KOPT-K1 (cell line): Measurements from ENCODE around the gene COX10.
A peak's percentile ranks its signal among the peaks of the same experiment; 100 is the strongest.
"Not testable (repeated sequence)": the region's sequence is repeated elsewhere in the genome, so short reads cannot be mapped to it uniquely, and the experiment has no call there.

Experiments
- H3K27ac ChIP-seq: fragments of 200-600 bp; sonication (generic); 2 replicates; pipeline ENCODE4 v1.5.1; 2016; ENCODE audit warnings: antibody characterized with exemption, mild to moderate bottlenecking, low read depth, low read length; ENCODE audit not compliant: poor library complexity, severe bottlenecking
- H3K36me3 ChIP-seq: fragments of 200-600 bp; sonication (generic); 2 replicates; pipeline ENCODE4 v1.5.1; 2017; ENCODE audit warnings: antibody characterized with exemption, mild to moderate bottlenecking, low read length, moderate library complexity; ENCODE audit not compliant: insufficient read depth
- H3K9me3 ChIP-seq: fragments of 200-600 bp; sonication (generic); 2 replicates; pipeline ENCODE4 v1.5.1; 2017; ENCODE audit warnings: antibody characterized with exemption, low read length, mild to moderate bottlenecking; ENCODE audit not compliant: insufficient read depth, poor library complexity, severe bottlenecking

COX10 gene

DNA sequence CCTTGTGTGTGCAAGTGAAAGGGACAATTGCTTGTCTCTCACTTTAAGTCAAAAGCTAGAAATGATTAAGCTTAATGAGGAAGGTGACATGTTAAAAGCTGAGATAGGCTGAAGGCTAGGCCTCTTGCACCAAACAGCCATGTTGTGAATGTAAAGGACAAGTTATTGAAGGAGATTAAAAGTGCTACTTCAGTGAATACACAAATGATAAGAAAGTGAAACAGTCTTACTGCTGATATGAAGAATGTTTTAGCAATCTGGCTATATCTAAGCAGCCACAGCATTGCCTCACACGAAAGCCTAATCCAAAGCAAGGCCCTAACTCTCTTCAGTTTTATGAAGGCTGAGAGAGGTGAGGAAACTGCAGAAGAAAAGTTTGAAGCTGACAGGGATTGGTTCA lies 96.3 kb downstream of the COX10 start:
- peaks cover 16% of the 10 kb centered on the region for H3K36me3 ChIP-seq
- H3K27ac ChIP-seq, result no peak overlapping the region
- H3K9me3 ChIP-seq, result peaks cover 23% of the 10 kb centered on the region

- H3K36me3 ChIP-seq, H3K27ac ChIP-seq: not testable (repeated sequence)
- peaks cover 23% of the 10 kb centered on the region for H3K9me3 ChIP-seq
Measured at GRCh38 chr17:14167831-14168230, 98.5 kb downstream of the COX10 start.

DNA sequence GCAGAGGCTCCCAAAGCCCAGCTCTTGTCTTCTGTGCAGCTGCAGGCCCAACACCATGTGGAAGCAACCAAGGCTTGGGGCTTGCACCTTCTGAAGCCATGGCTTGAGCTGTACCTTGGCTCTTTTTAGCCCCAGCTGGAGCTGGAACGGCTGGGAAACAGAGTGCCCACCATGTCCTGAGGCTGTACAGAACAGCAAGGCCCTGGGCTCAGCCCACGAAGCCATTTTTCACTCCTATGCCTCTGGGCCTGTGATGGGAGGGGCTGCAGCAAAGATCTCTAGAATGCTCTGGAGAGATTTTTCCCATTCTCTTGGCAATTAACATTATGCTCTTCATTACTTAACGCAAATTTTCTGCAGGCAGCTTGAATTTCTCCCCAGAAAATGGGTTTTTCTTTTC lies 99.3 kb downstream of the COX10 start:
- Histone ChIP-seq H3K36me3 (no peaks in the 10 kb centered on the region; the same call in 1 of the 2 replicates), H3K9me3 (peaks cover 23% of the 10 kb centered on the region), H3K27ac (no peak overlapping the region)

- no peaks in the 10 kb centered on the region; the same call in 1 of the 2 replicates for H3K36me3 ChIP-seq
- H3K27ac ChIP-seq, result no peak overlapping the region
- H3K9me3 ChIP-seq, result peaks cover 23% of the 10 kb centered on the region
Measured at GRCh38 chr17:14169287-14169686, 100.0 kb downstream of the COX10 start.

- no peak overlapping the region for H3K27ac ChIP-seq
- no peaks in the 10 kb centered on the region; the same call in 1 of the 2 replicates for H3K36me3 ChIP-seq
- peaks cover 23% of the 10 kb centered on the region for H3K9me3 ChIP-seq
Measured at GRCh38 chr17:14169901-14170300, 100.6 kb downstream of the COX10 start.

DNA sequence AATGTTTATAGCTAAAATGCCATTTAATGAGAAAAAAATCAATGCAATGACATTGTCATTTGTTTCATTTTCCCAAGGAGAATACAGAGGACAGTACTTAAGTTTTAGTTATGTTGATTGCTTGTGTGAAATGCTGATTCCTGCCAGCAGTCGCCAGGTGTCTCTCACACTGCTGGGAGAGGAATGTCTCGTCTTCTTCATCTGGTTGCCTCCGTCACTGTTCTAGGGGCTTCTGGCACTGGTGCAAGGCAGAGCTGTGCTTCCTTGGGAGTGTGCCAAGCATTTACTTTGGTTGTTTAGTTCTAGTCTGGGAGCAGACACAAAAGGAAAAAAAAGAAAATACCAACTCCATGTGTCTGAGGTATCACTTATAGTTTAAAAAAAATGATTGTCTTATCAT lies 107.7 kb downstream of the COX10 start:
- H3K36me3 ChIP-seq, H3K27ac ChIP-seq, H3K9me3 ChIP-seq: not testable (repeated sequence)

DNA sequence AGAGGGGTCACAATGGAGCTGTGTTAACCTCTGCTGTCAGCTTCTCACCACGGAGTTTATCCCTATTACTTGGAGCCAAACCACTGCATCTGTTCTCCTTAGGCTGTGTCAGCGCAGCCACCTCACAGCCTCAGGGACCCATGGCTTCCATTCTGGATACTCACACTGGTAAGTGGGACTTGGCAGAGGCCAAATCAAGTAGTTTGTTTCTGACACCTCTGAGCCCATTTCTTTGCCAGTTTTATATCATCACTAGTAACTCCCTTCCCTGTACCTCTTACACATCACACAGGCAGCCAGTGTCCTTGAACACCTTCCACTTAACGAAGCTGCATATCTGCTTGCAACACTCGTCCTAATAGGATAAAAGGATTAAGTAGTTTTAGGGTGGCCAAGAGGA lies 108.5 kb downstream of the COX10 start:
- not testable (repeated sequence) for H3K36me3 ChIP-seq, H3K9me3 ChIP-seq, H3K27ac ChIP-seq

DNA sequence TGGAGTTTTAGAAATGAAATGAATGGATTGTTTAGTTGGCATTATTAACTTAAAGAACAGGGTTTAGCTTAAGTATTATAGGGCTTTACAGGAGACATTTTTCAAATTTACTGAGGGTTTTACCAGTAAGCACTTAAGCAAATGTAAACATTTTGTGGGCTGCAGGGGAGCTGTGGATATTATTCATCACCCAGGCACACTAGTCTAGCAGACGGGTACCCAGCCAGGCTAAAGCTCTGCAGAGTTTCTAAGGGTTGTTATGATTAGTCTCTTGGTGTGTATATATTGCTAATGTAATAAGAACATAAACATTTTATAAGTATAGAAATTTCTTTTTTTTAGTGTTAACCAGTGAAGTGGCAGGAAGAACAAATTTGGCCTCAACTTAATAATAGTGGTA lies 110.6 kb downstream of the COX10 start:
- H3K9me3 ChIP-seq, H3K36me3 ChIP-seq, H3K27ac ChIP-seq: not testable (repeated sequence)

DNA sequence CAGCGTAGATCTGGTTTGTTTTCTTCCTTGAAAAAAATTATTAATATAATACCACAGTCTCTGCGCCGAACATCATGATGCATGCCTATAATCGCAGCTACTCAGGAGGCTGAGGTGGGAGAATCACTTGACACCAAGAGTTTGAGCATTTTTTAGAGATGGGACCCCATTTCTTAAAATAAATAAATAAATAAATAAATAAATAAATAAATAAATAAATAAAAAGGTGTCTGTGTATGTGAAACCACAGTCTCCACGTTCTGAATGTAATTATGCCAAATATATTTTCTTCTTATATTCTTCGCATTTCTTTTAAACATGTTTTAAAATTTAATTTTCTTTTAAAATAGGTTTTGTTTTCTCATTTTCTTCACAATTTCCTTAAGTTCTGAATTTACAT lies 112.8 kb downstream of the COX10 start:
- not testable (repeated sequence) for H3K27ac ChIP-seq, H3K9me3 ChIP-seq, H3K36me3 ChIP-seq

GRCh38 chr17:14184536-14184935 lies 115.2 kb downstream of the COX10 start:
- H3K27ac ChIP-seq, result not testable (repeated sequence)

DNA sequence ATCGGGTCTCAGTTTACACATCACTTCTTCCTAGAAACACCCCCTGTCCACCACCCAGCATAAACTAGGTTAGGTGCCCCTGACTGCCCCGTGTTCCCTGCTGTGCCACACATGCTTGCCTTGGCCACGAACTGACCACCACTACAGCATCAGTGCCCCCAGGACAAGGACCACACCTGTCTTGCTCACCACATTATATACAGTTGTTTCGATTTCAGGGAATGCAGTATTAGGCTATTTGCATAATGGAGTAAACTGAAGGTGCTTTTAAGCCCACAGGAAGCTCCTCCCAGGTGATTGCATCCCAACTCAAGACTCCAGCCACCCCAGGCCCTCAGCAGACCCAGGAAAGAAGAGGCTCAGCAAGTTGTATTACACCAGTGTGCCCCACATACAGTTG lies 117.1 kb downstream of the COX10 start:
- not testable (repeated sequence) for H3K36me3 ChIP-seq, H3K27ac ChIP-seq, H3K9me3 ChIP-seq

More at GRCh38 chr17:14184536-14184935, 115.2 kb downstream of the COX10 start:
- not testable (repeated sequence) for H3K9me3 ChIP-seq, H3K36me3 ChIP-seq

GRCh38 chr17:14190774-14191173 lies 121.5 kb downstream of the COX10 start:
- H3K27ac ChIP-seq, H3K9me3 ChIP-seq, H3K36me3 ChIP-seq: not testable (repeated sequence)

DNA sequence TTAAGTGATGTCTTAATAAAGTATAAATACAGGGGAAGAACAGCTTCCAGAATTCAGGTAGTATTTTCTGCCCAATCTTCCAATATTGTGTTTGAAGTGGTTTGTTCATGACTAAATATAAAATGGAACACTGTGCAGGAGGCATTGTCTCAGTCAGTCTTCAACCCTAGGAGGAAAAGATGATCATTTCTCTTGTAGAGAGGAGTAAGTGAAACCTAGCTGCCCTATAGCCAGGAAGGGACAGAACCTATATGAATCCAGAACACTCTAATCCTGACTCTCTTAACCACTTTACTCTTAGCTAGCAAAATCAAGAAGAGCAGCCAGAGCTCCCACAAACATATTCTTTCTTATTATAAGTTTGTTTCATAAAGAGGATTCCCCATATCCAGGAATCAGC lies 122.2 kb downstream of the COX10 start:
- not testable (repeated sequence) for H3K36me3 ChIP-seq, H3K9me3 ChIP-seq
- peak overlapping the region; percentile 25 for H3K27ac ChIP-seq

GRCh38 chr17:14192039-14192438 lies 122.7 kb downstream of the COX10 start:
- peak overlapping the region; percentile 25 for H3K27ac ChIP-seq
- not testable (repeated sequence) for H3K36me3 ChIP-seq, H3K9me3 ChIP-seq

DNA sequence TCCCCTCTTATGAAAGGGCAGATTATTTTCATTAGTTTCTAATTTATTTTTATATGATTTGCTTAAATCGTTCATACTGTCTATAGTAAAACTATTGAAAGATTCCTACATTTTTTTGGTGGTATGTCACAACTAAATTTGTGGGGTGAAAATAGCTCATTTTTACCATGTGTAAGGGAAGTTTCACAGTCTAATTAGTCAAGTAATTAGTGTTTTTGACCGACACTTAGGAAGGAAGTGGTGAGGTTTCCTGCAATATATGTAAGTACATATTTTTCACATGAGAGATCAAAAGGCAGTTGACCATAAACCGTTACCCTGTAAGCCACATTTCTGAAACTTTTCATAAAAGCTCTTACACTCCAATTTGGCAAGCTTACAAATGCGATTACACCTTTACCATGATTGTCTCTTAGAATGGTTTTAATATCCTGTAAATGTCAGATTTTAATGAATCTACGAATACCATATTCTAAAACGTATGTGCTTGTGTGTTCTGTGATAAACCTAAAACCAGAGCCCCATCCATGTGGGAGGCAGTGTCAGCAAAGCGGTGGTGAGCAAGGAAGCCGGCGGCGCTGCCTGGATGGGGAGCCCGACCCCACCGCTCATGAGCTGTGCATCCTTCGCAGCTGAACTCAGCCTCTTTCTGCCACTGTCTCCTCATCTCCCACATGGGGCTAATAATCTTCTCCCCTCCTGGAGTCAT lies 123.5 kb downstream of the COX10 start:
- not testable (repeated sequence) for H3K36me3 ChIP-seq, H3K9me3 ChIP-seq
- H3K27ac ChIP-seq, result peak overlapping the region; percentile 46

DNA sequence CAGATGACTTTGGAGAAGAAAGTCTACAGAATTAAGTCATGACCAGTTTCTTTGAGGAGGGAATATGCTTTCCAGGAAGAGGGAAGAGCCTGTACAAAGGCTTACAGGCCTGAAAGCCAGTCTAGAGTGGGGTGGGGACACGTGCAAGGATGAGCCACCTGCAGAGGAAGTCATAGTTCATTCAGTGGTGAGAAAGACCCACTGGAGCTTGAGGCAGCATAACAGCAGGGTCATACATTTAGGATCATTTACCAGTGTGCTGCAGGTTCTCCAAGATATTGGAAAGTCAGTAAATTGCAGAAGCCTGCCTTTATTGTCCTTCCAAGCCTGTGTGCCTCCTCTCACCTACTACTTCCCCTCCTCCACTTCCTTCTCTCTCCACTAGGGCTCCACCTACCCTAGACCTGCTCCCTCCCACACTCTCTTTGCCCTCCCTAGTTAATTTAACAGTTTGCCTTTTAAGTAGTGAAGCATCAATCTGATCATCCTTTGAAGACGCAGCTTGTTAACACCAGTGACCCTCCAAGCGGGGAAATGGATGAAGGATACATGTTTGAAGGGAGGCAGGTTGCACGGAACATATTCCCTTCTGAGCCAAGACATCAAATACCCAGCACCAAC lies 127.2 kb downstream of the COX10 start:
- Histone ChIP-seq H3K9me3 (no peaks in the 10 kb centered on the region), H3K36me3 (no peaks in the 10 kb centered on the region), H3K27ac (peak overlapping the region; percentile 58)
